Measurements from ENCODE around the gene RUSC1. TPM values are rescaled to one million over a fixed set of nuclear protein-coding genes. Genes with fewer than 3 reads are reported as not detected.
A peak's percentile ranks its signal among the peaks of the same experiment; 100 is the strongest.
"Not testable (repeated sequence)": the region's sequence is repeated elsewhere in the genome, so short reads cannot be mapped to it uniquely, and the experiment has no call there.

Gene RUSC1
- total RNA-seq, 1 experiment from 2014 or later = 48.4 TPM

GRCh38 chr1:155325603-155325893 lies 4.9 kb downstream of the RUSC1 start:
- Mint-ChIP-seq H3K9me3 (ENCODE audit: low read depth, unreplicated experiment) (no peaks in the 10 kb centered on the region), H3K27me3 (ENCODE audit: unreplicated experiment) (no peaks in the 10 kb centered on the region), H3K27ac (ENCODE audit: unreplicated experiment) (peak overlapping the region; percentile 60), H3K4me3 (ENCODE audit: low read depth, unreplicated experiment) (peak overlapping the region; percentile 90), H3K36me3 (ENCODE audit: insufficient read depth, unreplicated experiment) (peaks cover 90% of the 10 kb centered on the region), H3K4me1 (ENCODE audit: low read depth, unreplicated experiment) (peaks cover 27% of the 10 kb centered on the region)
- CTCF ChIA-PET = interaction anchor here (1.0 kb wide), 1 partner anchor 75 kb away, joined by 4 read pairs; no protein-coding TSS in a partner anchor
- TF ChIP-seq CTCF (IDR thresholded peaks at IDR 0.05; ENCODE audit: unreplicated experiment) = no peak
- BruUV-seq (replicated peaks) = no TSS peak
- DNase-seq = no peak
- intact Hi-C loops (cut with micrococcal nuclease; ENCODE audit: unreplicated experiment) = loop anchor here (2.0 kb wide), 1 partner anchor 75 kb away; no protein-coding TSS in a partner anchor

GRCh38 chr1:155326020-155326526 lies 5.4 kb downstream of the RUSC1 start:
- CTCF ChIA-PET = no interaction called here
- intact Hi-C loops (cut with micrococcal nuclease; ENCODE audit: unreplicated experiment) = no loop called here
- peaks cover 89% of the 10 kb centered on the region for H3K36me3 Mint-ChIP-seq (ENCODE audit: insufficient read depth, unreplicated experiment)

GRCh38 chr1:155326631-155327037 lies 5.9 kb downstream of the RUSC1 start:
- peak overlapping the region; percentile 90 for H3K4me3 Mint-ChIP-seq (ENCODE audit: low read depth, unreplicated experiment)
- CTCF ChIA-PET = no interaction called here

More at GRCh38 chr1:155326020-155326526, 5.4 kb downstream of the RUSC1 start:
- peak overlapping the region; percentile 90 for H3K4me3 Mint-ChIP-seq (ENCODE audit: low read depth, unreplicated experiment)
- DNase-seq = no peak
- BruUV-seq (replicated peaks) = no TSS peak
- no peak for TF ChIP-seq CTCF (IDR thresholded peaks at IDR 0.05; ENCODE audit: unreplicated experiment)
- no peaks in the 10 kb centered on the region for H3K9me3 Mint-ChIP-seq (ENCODE audit: low read depth, unreplicated experiment)
- H3K27ac Mint-ChIP-seq (ENCODE audit: unreplicated experiment) = peak overlapping the region; percentile 60
- no peaks in the 10 kb centered on the region for H3K27me3 Mint-ChIP-seq (ENCODE audit: unreplicated experiment)
- peaks cover 25% of the 10 kb centered on the region for H3K4me1 Mint-ChIP-seq (ENCODE audit: low read depth, unreplicated experiment)

GRCh38 chr1:155327981-155328380 lies 7.3 kb downstream of the RUSC1 start:
- intact Hi-C loops (cut with micrococcal nuclease; ENCODE audit: unreplicated experiment) = no loop called here

More at GRCh38 chr1:155326631-155327037, 5.9 kb downstream of the RUSC1 start:
- H3K27me3 Mint-ChIP-seq (ENCODE audit: unreplicated experiment) = no peaks in the 10 kb centered on the region
- DNase-seq = no peak
- no peak for TF ChIP-seq CTCF (IDR thresholded peaks at IDR 0.05; ENCODE audit: unreplicated experiment)
- peaks cover 23% of the 10 kb centered on the region for H3K4me1 Mint-ChIP-seq (ENCODE audit: low read depth, unreplicated experiment)
- peaks cover 86% of the 10 kb centered on the region for H3K36me3 Mint-ChIP-seq (ENCODE audit: insufficient read depth, unreplicated experiment)
- intact Hi-C loops (cut with micrococcal nuclease; ENCODE audit: unreplicated experiment) = no loop called here
- no peaks in the 10 kb centered on the region for H3K9me3 Mint-ChIP-seq (ENCODE audit: low read depth, unreplicated experiment)
- H3K27ac Mint-ChIP-seq (ENCODE audit: unreplicated experiment) = no peak overlapping the region
- no TSS peak for BruUV-seq (replicated peaks)

GRCh38 chr1:155328856-155329255 lies 8.2 kb downstream of the RUSC1 start:
- peaks cover 14% of the 10 kb centered on the region for H3K4me1 Mint-ChIP-seq (ENCODE audit: low read depth, unreplicated experiment)
- H3K9me3 Mint-ChIP-seq (ENCODE audit: low read depth, unreplicated experiment); intact Hi-C loops (cut with micrococcal nuclease; ENCODE audit: unreplicated experiment); H3K4me3 Mint-ChIP-seq (ENCODE audit: low read depth, unreplicated experiment); BruUV-seq (replicated peaks); H3K27me3 Mint-ChIP-seq (ENCODE audit: unreplicated experiment); H3K27ac Mint-ChIP-seq (ENCODE audit: unreplicated experiment); DNase-seq: not testable (repeated sequence)
- CTCF ChIA-PET = interaction anchor here (1.2 kb wide), 1 partner anchor 78 kb away, joined by 3 read pairs; no protein-coding TSS in a partner anchor
- peaks cover 73% of the 10 kb centered on the region for H3K36me3 Mint-ChIP-seq (ENCODE audit: insufficient read depth, unreplicated experiment)

More at GRCh38 chr1:155327981-155328380, 7.3 kb downstream of the RUSC1 start:
- TF ChIP-seq CTCF (IDR thresholded peaks at IDR 0.05; ENCODE audit: unreplicated experiment) = no peak
- Mint-ChIP-seq H3K4me1 (ENCODE audit: low read depth, unreplicated experiment) (peaks cover 14% of the 10 kb centered on the region), H3K9me3 (ENCODE audit: low read depth, unreplicated experiment) (no peaks in the 10 kb centered on the region), H3K27ac (ENCODE audit: unreplicated experiment) (no peak overlapping the region), H3K27me3 (ENCODE audit: unreplicated experiment) (no peaks in the 10 kb centered on the region), H3K36me3 (ENCODE audit: insufficient read depth, unreplicated experiment) (peaks cover 76% of the 10 kb centered on the region), H3K4me3 (ENCODE audit: low read depth, unreplicated experiment) (no peak overlapping the region)
- DNase-seq = no peak
- CTCF ChIA-PET = interaction anchor here (1.2 kb wide), 1 partner anchor 77 kb away, joined by 3 read pairs; no protein-coding TSS in a partner anchor
- BruUV-seq (replicated peaks) = no TSS peak

Data from Calu3 (cell line).